WERI-Rb-1 (cell line): ENCODE data around the gene ABHD17B.

ENCODE experiments used
- DNase-seq: peaks from one replicate; pipeline ENCODE4 v3.0.0-alpha.2; 2020
- H3K27ac ChIP-seq: fragments of 250-450 bp; sonication (Bioruptor Pico); 2 replicates; pipeline ENCODE4 v1.5.1; 2020; ENCODE audit warnings: mild to moderate bottlenecking, moderate library complexity
- H3K27me3 ChIP-seq: fragments of 250-450 bp; sonication (Bioruptor Pico); 2 replicates; pipeline ENCODE4 v1.5.1; 2021; ENCODE audit warnings: mild to moderate bottlenecking, low read depth, moderate library complexity; ENCODE audit not compliant: insufficient read depth, severe bottlenecking
- H3K36me3 ChIP-seq: fragments of 250-450 bp; sonication (Bioruptor Pico); 2 replicates; pipeline ENCODE4 v1.5.1; 2020; ENCODE audit warnings: mild to moderate bottlenecking, moderate library complexity
- H3K4me3 ChIP-seq: 2 replicates; pipeline ENCODE4 v1.5.1; 2011; ENCODE audit warnings: low read depth, mild to moderate bottlenecking, control low read depth, low read length
- H3K9me3 ChIP-seq: fragments of 250-450 bp; sonication (Bioruptor Pico); 2 replicates; pipeline ENCODE4 v1.5.1; 2021; ENCODE audit warnings: mild to moderate bottlenecking, moderate library complexity; ENCODE audit not compliant: severe bottlenecking
- TF ChIP-seq, protein P1 (sequence below): IDR thresholded peaks from 2 replicates; pipeline ENCODE4 v1.5.1; 2011; ENCODE audit warnings: low read depth, mild to moderate bottlenecking, control low read depth, inconsistent platforms, low read length

ABHD17B gene

DNA sequence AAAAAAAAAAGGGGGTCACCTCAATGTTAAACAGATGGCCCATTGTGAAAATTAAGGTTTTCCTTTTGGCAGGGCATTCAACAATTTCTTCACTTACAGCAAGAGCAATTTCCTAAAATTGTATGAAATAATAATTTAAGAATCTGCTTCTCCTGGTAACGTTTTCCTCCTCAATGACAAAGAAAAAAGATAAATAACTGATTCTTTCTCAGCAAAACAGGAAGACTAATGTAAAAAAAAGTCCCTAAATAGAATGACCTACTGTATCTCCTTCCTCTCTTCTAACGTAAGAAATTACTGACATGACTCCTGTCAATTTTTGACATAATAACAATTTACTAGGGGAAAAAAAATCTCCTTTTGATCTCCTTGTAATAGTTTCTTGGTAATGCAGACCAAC lies 25.5 kb downstream of the ABHD17B start:
- no peak for DNase-seq
- Histone ChIP-seq H3K27ac (no peak overlapping the region), H3K36me3 (no peaks in the 10 kb centered on the region; the same call in 1 of the 2 replicates), H3K9me3 (peaks cover 4% of the 10 kb centered on the region), H3K27me3 (no peaks in the 10 kb centered on the region), H3K4me3 (no peak overlapping the region)
- TF ChIP-seq, protein P1, sequence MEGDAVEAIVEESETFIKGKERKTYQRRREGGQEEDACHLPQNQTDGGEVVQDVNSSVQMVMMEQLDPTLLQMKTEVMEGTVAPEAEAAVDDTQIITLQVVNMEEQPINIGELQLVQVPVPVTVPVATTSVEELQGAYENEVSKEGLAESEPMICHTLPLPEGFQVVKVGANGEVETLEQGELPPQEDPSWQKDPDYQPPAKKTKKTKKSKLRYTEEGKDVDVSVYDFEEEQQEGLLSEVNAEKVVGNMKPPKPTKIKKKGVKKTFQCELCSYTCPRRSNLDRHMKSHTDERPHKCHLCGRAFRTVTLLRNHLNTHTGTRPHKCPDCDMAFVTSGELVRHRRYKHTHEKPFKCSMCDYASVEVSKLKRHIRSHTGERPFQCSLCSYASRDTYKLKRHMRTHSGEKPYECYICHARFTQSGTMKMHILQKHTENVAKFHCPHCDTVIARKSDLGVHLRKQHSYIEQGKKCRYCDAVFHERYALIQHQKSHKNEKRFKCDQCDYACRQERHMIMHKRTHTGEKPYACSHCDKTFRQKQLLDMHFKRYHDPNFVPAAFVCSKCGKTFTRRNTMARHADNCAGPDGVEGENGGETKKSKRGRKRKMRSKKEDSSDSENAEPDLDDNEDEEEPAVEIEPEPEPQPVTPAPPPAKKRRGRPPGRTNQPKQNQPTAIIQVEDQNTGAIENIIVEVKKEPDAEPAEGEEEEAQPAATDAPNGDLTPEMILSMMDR: no peak

DNA sequence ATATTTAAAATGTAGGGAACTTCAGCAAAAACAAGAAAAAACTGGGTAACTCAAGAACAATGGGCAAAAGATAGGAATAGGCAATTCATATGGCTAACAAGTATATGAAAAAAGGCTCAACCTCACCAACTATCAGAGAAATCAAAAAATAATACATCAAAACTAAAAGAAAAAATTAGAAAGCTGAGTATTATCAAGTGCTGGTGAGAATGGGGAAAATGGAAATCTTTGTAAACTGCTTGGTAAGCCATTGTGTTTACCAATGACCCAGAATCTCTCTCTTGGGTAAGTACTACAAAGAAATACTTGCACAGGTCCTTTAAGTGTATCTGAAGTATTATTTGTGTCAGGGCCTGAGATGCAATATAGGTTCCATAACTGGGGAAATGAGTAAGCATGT lies 27.0 kb downstream of the ABHD17B start:
- no peak for DNase-seq
- peaks cover 4% of the 10 kb centered on the region for H3K9me3 ChIP-seq
- no peak overlapping the region for H3K27ac ChIP-seq
- no peak overlapping the region for H3K4me3 ChIP-seq
- no peaks in the 10 kb centered on the region for H3K27me3 ChIP-seq
- no peaks in the 10 kb centered on the region; the same call in 1 of the 2 replicates for H3K36me3 ChIP-seq
- TF ChIP-seq, protein P1: no peak

DNA sequence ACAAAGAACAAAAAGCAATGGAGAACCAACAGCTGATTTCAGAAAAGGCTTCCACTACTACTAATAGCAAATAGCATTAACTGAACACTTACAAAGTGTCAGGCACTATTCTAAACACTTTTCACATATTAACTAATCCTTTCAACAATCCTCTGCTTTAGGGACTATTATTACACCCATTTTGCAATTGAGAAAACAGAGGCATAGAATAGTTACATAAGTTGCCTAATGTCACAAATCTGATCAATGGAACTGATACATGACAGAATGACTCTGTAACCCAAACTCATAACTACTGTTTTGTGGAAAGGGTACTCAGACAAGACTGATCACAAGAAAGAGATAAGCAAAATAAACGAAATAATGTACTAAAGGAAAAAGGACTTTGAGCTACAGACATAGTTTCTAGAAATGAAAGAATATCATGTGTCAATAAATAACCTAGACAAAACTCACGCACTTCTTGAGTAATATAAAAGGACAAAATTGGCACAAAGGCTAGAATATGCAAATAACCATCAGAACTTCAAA lies 31.3 kb downstream of the ABHD17B start:
- Histone ChIP-seq H3K27ac (no peak overlapping the region), H3K4me3 (no peak overlapping the region), H3K36me3 (peaks cover 2% of the 10 kb centered on the region), H3K27me3 (no peaks in the 10 kb centered on the region), H3K9me3 (peaks cover 4% of the 10 kb centered on the region)
- TF ChIP-seq, protein P1: no peak
- DNase-seq: no peak

DNA sequence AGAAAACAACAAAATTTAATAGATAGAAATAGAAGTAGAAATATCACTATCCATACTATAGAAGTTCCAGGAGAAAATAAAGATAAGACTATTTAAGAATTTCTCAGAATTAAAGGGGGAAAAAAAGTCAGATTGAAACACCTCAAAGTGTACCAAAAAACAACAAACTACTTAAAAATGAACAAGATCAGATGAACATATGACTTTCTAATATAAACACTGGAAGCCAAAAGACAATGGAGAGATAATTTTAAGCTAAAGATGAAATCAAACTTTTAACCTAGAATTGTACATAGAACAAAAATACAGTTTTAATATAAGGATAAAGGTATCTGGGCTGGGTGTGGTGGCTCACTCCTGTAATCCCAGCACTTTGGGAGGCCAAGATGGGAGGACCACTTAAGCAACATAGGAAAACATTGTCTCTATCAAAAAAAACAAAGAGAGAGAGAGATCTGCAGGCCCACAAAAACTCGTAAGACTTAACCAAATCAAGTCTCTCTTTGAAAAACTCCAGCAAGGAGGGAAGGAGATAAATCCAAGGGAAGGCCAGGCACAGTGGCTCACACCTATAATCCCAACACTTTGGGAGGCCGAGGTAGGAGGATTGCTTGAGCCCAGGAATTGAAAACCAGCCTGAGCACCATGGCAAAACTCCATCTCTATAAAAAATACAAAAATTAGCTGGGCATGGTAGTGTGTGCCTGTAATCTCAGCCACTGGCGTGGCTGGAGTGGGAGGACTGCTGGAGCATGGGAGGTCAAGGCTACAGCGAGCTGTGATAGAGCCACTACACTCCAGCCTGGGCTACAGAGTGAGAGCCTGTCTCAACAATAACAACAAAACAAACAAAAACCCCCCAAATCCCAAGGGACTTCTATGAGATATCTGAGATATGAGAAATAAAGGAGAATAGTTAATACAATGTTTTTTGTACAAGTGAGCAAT lies 32.4 kb downstream of the ABHD17B start:
- no peak overlapping the region for H3K27ac ChIP-seq
- no peak overlapping the region for H3K4me3 ChIP-seq
- no peaks in the 10 kb centered on the region for H3K27me3 ChIP-seq
- H3K9me3 ChIP-seq: no peaks in the 10 kb centered on the region
- no peak for DNase-seq
- TF ChIP-seq, protein P1: no peak
- H3K36me3 ChIP-seq: peaks cover 12% of the 10 kb centered on the region

- Histone ChIP-seq H3K36me3 (peaks cover 18% of the 10 kb centered on the region), H3K27me3 (no peaks in the 10 kb centered on the region), H3K9me3 (no peaks in the 10 kb centered on the region), H3K27ac (no peak overlapping the region), H3K4me3 (no peak overlapping the region)
- TF ChIP-seq, protein P1: no peak
- no peak for DNase-seq
Measured at GRCh38 chr9:71876829-71877228, 34.2 kb downstream of the ABHD17B start.
